ENCODE results near the gene MXD1. TPM values are rescaled to one million over a fixed set of nuclear protein-coding genes. Genes with fewer than 3 reads are reported as not detected.

The MXD1 gene
- total and polyA plus RNA-seq, 2 donors (not counting 1 experiment from before 2014, with no cell fraction given), result 16.0 to 20.6 TPM

- H3K9me3 ChIP-seq (ENCODE audit: control extremely low read depth in 1 of 3, control insufficient read depth in 2 of 3, insufficient read depth in 1 of 3, low read length in 2 of 3), result peaks cover 0 to 6% (median 0%) of the 10 kb centered on the region in 3 donors
- Mint-ChIP-seq H3K9me3 (ENCODE audit: insufficient read depth) (no peaks in the 10 kb centered on the region), H3K4me1 (no peaks in the 10 kb centered on the region), H3K4me3 (no peak overlapping the region), H3K27ac (no peak overlapping the region), H3K27me3 (no peaks in the 10 kb centered on the region)
- TF ChIP-seq, protein P1, sequence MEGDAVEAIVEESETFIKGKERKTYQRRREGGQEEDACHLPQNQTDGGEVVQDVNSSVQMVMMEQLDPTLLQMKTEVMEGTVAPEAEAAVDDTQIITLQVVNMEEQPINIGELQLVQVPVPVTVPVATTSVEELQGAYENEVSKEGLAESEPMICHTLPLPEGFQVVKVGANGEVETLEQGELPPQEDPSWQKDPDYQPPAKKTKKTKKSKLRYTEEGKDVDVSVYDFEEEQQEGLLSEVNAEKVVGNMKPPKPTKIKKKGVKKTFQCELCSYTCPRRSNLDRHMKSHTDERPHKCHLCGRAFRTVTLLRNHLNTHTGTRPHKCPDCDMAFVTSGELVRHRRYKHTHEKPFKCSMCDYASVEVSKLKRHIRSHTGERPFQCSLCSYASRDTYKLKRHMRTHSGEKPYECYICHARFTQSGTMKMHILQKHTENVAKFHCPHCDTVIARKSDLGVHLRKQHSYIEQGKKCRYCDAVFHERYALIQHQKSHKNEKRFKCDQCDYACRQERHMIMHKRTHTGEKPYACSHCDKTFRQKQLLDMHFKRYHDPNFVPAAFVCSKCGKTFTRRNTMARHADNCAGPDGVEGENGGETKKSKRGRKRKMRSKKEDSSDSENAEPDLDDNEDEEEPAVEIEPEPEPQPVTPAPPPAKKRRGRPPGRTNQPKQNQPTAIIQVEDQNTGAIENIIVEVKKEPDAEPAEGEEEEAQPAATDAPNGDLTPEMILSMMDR (IDR thresholded peaks at IDR 0.05), result no peak
- no peak for TF ChIP-seq EZH2 (IDR thresholded peaks at IDR 0.05; ENCODE audit: borderline replicate concordance, insufficient read depth, low read depth, low read length, poor library complexity, severe bottlenecking)
- H3K36me3 ChIP-seq (replicated peaks in 1 of 2; ENCODE audit: control extremely low read depth in 1 of 2, control insufficient read depth in 1 of 2, extremely low read depth in 1 of 2, insufficient read depth in 2 of 2, low read length in 1 of 2), result no peaks in the 10 kb centered on the region
- intact Hi-C loops (cut with micrococcal nuclease), result no loop called here
- POLR2A ChIA-PET, result no interaction called here
- no peak overlapping the region for H3K4me3 ChIP-seq (ENCODE audit: control extremely low read depth in 1 of 5, extremely low read depth in 1 of 5, insufficient read depth in 1 of 5, low read depth in 2 of 5, low read length in 4 of 5)
- no peak overlapping the region for H3K4me2 ChIP-seq (replicated peaks; ENCODE audit: low read depth, low read length, poor library complexity, severe bottlenecking)
- no peak overlapping the region for H2AFZ ChIP-seq (ENCODE audit: insufficient read depth, low read depth, low read length, poor library complexity, severe bottlenecking)
- H4K20me1 ChIP-seq (ENCODE audit: control insufficient read depth, insufficient read depth, low read length, poor library complexity, severe bottlenecking), result no peaks in the 10 kb centered on the region
- no peaks in the 10 kb centered on the region for H3K27me3 ChIP-seq (replicated peaks in 1 of 4; ENCODE audit: control extremely low read depth in 1 of 4, control insufficient read depth in 3 of 4, insufficient read depth in 4 of 4, low read length in 3 of 4)
- no peak for DNase-seq
- CTCF ChIA-PET, result no interaction called here
- H3K79me2 ChIP-seq (ENCODE audit: control insufficient read depth, insufficient read depth, low read length), result no peaks in the 10 kb centered on the region
- no peaks in the 10 kb centered on the region for H3K4me1 ChIP-seq (ENCODE audit: control insufficient read depth in 2 of 2, insufficient read depth in 2 of 2, low read length in 2 of 2)
- no peak for ATAC-seq (ENCODE audit: low read depth)
- WGBS (ENCODE audit: insufficient coverage), result 96% methylated on average over 4 of the region's 5 CpGs
- no peak overlapping the region for H3K27ac ChIP-seq (ENCODE audit: low read length in 2 of 2)
- no peak overlapping the region for H3K9ac ChIP-seq (ENCODE audit: low read length)
Measured at GRCh38 chr2:69988086-69988635, 73.3 kb downstream of the MXD1 start.

- no peak overlapping the region for H3K9ac ChIP-seq (ENCODE audit: low read length)
Measured at GRCh38 chr2:69989009-69989408, 74.1 kb downstream of the MXD1 start.

More at GRCh38 chr2:69989009-69989408, 74.1 kb downstream of the MXD1 start:
- no peak overlapping the region for H3K4me3 ChIP-seq (ENCODE audit: control extremely low read depth in 1 of 5, extremely low read depth in 1 of 5, insufficient read depth in 1 of 5, low read depth in 2 of 5, low read length in 4 of 5)
- Mint-ChIP-seq H3K9me3 (ENCODE audit: insufficient read depth) (no peaks in the 10 kb centered on the region), H3K4me3 (no peak overlapping the region), H3K27me3 (no peaks in the 10 kb centered on the region), H3K4me1 (no peaks in the 10 kb centered on the region), H3K27ac (no peak overlapping the region)
- H3K36me3 ChIP-seq (replicated peaks in 1 of 2; ENCODE audit: control extremely low read depth in 1 of 2, control insufficient read depth in 1 of 2, extremely low read depth in 1 of 2, insufficient read depth in 2 of 2, low read length in 1 of 2), result no peaks in the 10 kb centered on the region
- no peaks in the 10 kb centered on the region for H3K4me1 ChIP-seq (ENCODE audit: control insufficient read depth in 2 of 2, insufficient read depth in 2 of 2, low read length in 2 of 2)
- DNase-seq (no peak), ATAC-seq (ENCODE audit: low read depth) (no peak)
- H3K27ac ChIP-seq (ENCODE audit: low read length in 2 of 2), result no peak overlapping the region
- ChIA-PET CTCF (no interaction called here), POLR2A (no interaction called here)
- H3K27me3 ChIP-seq (replicated peaks in 1 of 4; ENCODE audit: control extremely low read depth in 1 of 4, control insufficient read depth in 3 of 4, insufficient read depth in 4 of 4, low read length in 3 of 4), result no peaks in the 10 kb centered on the region
- intact Hi-C loops (cut with micrococcal nuclease), result no loop called here
- H4K20me1 ChIP-seq (ENCODE audit: control insufficient read depth, insufficient read depth, low read length, poor library complexity, severe bottlenecking), result no peaks in the 10 kb centered on the region
- TF ChIP-seq EZH2 (IDR thresholded peaks at IDR 0.05; ENCODE audit: borderline replicate concordance, insufficient read depth, low read depth, low read length, poor library complexity, severe bottlenecking), result no peak
- TF ChIP-seq, protein P1 (IDR thresholded peaks at IDR 0.05), result no peak
- no peak overlapping the region for H2AFZ ChIP-seq (ENCODE audit: insufficient read depth, low read depth, low read length, poor library complexity, severe bottlenecking)
- no peak overlapping the region for H3K4me2 ChIP-seq (replicated peaks; ENCODE audit: low read depth, low read length, poor library complexity, severe bottlenecking)
- H3K79me2 ChIP-seq (ENCODE audit: control insufficient read depth, insufficient read depth, low read length), result no peaks in the 10 kb centered on the region
- peaks cover 0 to 6% (median 0%) of the 10 kb centered on the region in 3 donors for H3K9me3 ChIP-seq (ENCODE audit: control extremely low read depth in 1 of 3, control insufficient read depth in 2 of 3, insufficient read depth in 1 of 3, low read length in 2 of 3)
- 100% methylated on average over 3 of the region's 3 CpGs for WGBS (ENCODE audit: insufficient coverage)
